Fibroblast of mammary gland (primary cell): ENCODE results near the gene PERCC1.

Experiments
- DNase-seq: peaks from one replicate; pipeline ENCODE4 v3.0.0-alpha.2; 2010; ENCODE audit warnings: low read depth
- H3K4me3 ChIP-seq: 2 replicates; pipeline ENCODE4 v1.5.1; 2011; ENCODE audit warnings: low read depth, mild to moderate bottlenecking, low read length, moderate library complexity; ENCODE audit not compliant: control insufficient read depth
- CTCF ChIP-seq: conservative IDR thresholded peaks from 2 replicates; pipeline ENCODE4 v1.5.1; 2011; ENCODE audit warnings: low read depth, low read length, inconsistent platforms; ENCODE audit not compliant: control insufficient read depth, insufficient read depth

Gene PERCC1

GRCh38 chr16:1408171-1408837 lies 22.6 kb upstream of the PERCC1 start:
- peak; percentile 81 for DNase-seq
- H3K4me3 ChIP-seq = peak overlapping the region; percentile 62
- TF ChIP-seq CTCF = no peak

GRCh38 chr16:1412847-1413246 lies 18.0 kb upstream of the PERCC1 start:
- TF ChIP-seq CTCF = no peak
- H3K4me3 ChIP-seq = no peak overlapping the region
- DNase-seq = no peak

DNA sequence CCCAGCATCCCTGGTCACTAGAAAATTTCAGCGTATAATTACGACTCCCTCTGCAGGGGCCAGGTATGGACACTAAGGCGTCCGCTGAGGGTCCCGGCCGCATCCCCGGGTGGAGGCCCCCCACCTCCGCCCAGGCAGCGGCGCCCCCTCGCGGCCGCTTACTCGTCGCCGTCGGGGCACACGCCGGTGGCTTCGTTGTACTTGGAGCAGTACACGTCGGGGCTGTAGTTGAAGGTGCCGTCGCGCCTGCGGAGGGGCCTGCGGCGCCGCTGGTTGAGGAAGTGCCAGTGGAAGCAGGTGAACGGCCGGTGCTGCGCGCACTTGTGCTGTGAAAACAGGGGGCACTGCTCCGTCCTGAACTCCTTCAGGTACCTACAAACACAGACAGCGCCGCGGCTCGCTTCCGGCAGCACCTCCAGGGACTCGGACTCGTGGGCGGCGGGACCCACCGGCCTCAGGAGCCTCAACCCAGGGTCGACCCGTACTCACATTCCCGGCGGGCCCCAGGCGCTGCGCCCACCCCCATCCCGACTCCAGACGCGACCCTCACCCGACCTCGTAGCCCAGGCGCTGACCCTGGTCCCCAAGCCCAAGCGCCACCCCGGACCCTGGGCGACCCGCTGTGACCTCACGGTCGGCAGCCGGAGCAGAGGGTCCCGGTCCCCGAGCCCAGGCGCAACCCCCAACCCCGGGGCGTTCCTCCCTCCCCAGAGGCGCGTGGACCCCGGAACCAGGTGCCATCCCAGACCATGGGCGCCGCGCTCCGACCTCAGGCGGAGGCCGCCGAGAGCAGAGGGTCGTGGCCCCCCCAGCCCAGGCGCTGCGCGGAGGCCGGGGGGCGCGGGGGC lies 17.0 kb upstream of the PERCC1 start:
- no peak for TF ChIP-seq CTCF
- DNase-seq = peak; percentile 41
- H3K4me3 ChIP-seq = peak overlapping the region; percentile 63

DNA sequence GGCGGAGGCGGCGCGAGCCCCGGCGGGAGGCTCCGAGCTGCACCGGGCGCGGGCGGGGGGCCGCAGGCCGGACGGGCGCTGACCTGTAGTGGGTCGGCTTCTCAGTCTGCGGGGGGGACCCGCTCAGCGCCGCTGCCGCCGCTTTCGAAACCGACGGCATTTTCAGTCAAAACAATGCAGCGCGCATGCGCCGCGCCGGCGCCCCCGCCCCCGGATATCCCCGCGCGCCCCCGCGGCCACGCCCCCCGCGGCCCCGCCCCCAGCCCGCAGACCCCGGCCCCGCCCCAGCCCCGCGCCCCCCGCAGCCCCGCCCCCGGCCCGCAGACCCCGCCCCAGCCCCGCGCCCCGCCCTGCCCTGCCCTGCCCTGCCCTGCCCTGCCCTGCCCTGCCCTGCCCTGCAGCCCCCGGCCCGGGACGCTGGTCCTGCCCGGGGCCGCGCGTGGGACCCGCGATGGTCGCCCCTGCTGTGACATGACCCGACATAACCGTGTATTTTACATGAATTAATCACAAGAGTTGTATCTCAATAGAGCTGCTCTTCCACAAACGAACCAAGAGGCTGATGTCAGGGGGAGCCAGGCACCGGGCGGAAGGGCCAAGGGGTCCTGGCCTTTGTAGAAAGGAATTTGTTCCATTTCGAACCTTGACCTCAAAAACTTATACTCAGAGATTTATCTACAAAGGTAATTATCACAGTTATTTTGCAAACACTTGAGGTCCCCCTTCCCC lies 16.2 kb upstream of the PERCC1 start, which contains the start of gene UNKL:
Gene UNKL (minus strand): TSS at position 173 of the 729 bp plus-strand sequence. CDS start 13 bp downstream, at position 160.
- H3K4me3 ChIP-seq = peak within 1 kb of the TSS; percentile 63
- peak; percentile 35 for DNase-seq
- no peak for TF ChIP-seq CTCF

DNA sequence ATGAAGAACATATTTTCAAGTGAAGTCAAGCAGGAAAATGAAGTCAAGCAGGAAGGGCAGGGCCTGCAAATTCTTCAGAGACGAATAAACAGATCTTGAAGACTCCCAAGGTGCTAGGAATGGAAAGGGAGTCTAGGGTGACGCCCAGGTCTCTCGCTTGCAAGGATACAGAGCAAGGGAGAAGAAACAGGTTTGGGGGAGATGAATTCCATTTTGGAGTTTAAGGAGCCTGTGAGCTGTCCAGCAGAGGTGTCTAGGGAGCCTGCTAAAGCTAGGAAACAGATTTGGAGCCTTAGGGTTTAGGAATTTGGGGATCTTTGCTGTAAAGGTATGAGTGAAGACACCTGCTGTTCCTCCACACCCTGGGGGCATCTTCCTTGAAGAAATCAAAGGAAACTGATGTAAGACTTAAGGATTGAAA lies 14.3 kb upstream of the PERCC1 start:
- no peak for DNase-seq
- no peak for TF ChIP-seq CTCF
- H3K4me3 ChIP-seq = no peak overlapping the region

DNA sequence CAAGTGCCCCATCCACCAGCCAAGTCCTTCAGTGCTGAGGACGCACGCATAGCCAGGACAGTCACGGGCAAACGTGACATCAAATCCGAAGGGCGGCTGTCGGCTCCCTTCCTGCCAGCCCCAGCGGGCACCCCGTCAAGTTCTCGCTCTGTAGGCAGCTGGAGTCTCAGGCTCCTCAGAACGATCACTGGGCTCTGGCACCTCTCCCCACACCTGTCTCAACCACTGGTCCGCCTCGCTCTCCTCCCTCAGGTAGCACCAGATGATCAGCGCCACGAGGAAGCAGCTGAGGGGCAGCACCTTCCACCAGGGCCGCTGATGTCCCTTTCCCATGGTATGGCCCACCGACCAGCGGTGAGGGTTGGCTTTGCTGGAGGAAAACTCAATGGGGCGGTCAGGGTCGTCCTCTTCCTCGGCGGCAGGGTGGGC lies 10.8 kb upstream of the PERCC1 start:
- DNase-seq = no peak
- peak overlapping the region; percentile 97 for H3K4me3 ChIP-seq
- no peak for TF ChIP-seq CTCF
